HG02870 (cell line): ENCODE results near the gene DAZL.

Source experiments
- ATAC-seq: cut with Tn5 transposase; IDR thresholded peaks from one replicate; pipeline ENCODE4 v1.9.1; 2021; ENCODE audit warnings: mild to moderate bottlenecking, moderate library complexity; ENCODE audit not compliant: unreplicated experiment

The DAZL gene

DNA sequence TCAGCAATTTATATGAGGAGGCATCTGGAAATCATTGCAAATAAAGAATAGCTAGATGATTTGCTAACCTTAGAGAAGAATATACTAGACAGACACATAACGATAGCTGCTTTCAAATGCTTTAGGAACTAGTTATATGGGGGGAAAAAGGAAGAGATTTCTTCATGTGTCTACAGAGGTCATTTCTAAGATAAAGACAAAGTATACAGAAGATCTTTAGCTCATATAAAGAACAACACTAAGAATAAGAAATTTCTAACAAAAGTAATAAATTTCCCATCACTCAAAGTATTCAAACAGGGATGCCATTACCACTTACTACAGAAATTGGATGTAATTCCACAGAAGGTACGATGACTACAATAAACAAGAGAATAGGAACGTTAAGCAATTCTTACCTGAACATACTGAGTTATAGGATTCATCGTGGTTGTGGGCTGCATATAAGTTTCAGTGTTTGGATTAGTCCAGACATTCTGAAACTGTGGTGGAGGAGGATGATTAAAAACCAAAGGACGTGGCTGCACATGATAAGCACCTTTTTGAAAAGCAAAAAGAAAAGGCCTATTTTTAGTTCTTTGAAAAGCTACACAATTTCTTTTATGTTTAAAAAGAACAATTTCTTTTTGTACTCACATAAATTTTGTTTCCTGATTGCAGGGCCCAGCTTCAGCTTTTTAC is 8.7 kb downstream of the DAZL start:
- ATAC-seq, result peak; percentile 78

DNA sequence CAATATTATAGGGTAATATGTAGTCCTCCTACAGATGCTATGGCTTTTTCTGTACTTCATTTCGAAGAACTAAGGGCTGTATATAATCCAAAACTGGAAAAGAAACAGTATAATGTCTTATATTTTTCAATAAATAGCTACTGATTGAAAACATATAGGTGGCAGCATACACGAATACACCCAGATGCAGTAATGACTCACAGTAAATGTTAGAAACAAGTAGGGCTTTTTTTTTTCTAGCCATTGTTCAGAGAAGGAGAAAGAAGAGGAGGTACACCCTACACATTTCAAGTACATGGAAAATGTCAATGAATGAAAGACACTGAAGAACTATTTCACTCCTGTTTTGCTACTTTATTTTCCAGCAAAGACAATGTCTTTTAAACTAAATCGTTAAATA is 9.4 kb downstream of the DAZL start:
- ATAC-seq, result no peak

DNA sequence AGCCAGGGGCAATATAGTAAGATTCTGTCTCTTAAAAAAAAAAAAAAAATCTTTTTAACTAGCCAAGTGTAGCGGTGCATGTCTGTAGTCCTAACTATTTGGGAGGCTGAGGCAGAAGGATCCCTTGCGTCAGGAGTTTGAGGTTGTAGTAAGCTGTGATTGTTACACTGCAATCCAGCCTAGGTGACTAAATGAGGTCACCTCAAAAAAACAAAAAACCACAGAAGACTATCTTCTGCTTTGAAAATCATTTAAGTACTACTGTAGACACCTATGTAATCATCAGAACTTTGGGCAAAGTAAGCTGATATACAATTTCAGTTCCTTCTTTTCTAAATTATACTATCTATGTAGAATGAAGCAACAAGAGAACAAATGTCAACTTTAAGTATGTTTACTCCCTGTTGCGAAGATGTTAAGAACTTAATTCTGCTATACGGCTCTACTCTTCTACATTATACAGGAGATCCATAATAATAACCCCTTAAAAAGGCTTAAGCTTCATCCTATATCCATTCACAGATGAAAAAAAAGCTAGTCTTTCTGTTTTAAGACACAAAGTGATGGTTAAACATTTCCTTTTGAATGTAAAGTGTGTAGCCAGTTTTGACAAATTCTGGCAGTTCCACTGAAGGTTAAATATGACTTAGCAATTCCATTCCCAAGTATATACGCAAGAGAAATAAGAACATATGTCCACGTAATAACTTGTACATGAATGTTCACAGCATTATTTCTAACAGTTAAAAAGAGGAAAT is 15.2 kb downstream of the DAZL start:
- ATAC-seq, result peak; percentile 98

DNA sequence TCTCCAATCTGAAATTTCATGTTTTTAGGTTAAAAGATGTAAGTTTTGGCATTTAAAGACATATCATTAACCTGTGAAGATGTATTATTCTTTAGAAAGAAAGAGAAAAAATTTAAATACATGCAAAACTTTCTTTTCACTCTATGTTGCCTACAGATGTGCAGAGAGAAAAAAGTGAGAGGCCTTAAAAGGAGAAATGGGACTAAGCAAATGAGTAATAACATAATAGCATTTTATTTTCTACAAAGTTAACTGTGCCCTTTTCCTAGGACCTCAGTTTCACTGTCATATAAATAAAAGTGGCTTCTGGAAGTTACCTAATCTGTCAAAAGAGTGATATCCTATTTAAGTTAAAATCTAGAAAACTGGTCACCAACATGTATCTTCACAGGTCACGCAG is 16.1 kb downstream of the DAZL start:
- ATAC-seq, result no peak

DNA sequence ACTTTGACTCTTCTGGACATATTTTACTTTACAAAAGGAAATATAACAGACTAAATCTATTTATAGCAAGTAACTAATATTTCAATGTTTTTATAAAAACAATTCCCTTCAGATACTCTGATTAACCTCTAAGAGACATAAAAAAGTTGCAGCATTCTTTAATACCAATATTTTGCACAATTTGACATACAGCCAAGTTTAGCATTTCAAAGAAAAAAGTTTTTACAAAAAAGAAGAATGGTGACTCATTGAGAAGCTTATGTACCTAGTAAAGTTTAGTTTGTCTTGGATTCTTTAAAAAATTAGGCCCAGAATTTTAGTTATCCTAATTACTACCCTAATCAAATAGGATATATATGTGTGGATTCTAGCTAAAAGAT is 17.6 kb downstream of the DAZL start:
- no peak for ATAC-seq

DNA sequence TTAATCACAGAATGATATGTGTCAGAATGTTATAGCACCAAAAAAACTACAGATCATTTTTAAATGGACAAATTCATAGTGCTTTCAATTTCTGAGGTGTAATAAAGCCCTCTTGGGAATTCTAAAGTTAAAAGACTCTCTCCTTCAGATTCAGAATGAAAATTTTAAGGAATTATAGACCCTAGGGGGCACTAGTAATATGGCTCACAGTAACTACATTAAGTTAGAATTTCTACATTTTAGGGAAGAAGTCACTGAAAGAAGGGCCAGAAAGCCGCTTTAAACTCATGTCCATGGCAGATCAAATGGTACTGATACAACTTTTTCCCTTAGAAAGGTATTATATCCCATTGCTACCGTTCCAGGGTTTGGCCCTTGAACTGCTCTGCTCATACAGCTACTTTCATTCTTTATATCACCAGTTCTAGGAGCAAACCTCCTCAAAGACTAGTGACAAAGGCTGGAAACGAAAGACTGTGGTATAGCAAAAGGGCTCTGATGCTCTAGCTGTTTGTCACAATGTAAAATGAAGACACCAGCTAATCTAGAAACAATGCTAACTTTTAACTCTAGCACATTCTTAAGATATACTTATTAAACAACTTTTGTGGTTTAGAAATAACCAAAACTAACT is 18.1 kb downstream of the DAZL start:
- ATAC-seq, result no peak

DNA sequence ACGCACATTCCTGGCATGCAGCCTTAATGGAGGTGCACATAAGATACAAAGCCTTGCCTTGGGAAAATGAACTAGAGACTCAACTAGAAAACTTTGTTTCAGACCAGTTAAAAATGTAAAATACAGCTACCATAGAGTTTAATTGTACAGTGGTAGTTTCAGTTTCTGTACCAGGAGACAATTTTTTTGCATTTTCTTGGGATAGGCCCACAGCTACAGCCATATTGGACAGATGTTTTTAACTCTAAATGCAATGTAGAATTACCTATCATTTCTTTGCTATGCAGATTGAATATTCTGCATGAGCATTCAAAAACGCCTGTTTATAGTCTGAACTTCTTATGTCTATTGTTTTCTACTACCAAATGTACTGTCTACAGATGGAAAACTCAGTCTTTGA is 20.3 kb downstream of the DAZL start:
- ATAC-seq, result no peak

DNA sequence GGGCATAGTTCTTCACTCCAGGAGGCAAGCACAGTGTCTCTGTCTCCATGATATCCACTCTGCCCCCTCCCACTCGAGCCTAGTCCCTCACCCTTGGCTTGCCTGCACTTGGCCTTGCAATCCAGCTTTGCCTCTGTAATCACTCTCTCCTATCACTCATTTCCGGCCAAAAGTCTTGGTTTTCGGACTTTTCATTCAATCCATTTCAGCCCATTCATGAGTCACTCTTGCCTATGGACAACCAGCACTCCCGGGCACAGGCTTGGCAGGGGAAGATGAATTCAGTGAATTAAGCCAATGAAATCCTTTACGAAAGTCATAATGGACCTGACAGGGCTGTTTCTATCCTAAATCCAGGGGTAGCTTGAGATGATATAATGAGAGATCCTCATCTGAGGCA is 21.7 kb downstream of the DAZL start:
- ATAC-seq, result no peak

DNA sequence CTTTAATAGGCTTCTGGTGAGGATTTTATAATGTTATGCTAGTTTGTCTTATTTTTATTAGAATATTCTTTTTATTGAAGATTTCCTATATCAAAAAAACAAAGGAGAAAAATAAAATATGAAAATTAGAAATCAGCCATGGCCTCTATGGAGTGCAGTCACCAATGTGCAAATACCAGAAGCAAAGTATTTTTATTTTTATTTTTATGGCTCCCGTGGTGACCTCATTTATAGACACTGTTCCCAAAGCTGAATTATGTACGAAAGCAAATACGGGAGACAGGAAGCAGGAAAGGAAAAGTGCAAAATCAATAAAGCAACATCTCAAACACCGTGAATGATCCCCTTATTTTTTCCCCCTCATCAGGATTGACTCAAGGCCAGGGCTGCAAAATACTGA is 35.1 kb downstream of the DAZL start:
- no peak for ATAC-seq

DNA sequence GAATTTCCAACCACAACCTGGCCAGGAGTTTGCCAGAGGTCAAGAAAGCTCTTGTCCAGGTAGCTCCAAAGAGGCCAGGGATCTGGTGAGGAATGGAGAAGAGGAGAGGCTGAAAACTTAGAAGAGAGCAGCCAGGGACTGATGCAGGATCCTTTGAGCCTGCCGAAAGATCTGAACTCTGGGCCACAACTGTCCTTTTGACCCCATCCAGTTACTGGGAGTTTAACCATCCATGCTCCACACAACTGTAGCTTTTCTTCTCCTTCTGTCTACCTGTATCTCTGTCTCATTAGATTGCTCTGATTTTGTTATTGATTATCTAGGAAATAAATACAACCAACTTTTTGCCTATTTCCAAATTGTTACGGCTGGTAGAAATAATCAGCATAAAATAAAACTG is 36.7 kb downstream of the DAZL start:
- no peak for ATAC-seq

DNA sequence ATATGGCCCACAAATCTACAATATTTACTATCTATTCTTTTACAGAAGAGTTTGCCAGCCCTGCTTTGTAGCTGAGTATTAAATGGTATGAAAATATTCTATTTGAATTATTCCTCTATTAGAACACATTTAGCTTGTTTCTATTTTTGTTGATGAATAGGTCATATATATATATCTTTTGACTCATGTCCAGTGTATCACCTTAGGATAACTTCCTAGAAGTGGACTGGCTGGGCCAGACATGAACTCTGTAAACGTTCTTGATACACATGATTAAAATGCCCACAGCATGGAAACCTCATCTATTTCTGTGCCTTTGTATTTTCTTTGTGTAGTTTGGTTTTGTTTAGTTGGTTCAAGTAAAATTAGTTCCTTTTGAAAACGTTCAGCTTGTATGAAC is 37.1 kb downstream of the DAZL start:
- ATAC-seq, result no peak

DNA sequence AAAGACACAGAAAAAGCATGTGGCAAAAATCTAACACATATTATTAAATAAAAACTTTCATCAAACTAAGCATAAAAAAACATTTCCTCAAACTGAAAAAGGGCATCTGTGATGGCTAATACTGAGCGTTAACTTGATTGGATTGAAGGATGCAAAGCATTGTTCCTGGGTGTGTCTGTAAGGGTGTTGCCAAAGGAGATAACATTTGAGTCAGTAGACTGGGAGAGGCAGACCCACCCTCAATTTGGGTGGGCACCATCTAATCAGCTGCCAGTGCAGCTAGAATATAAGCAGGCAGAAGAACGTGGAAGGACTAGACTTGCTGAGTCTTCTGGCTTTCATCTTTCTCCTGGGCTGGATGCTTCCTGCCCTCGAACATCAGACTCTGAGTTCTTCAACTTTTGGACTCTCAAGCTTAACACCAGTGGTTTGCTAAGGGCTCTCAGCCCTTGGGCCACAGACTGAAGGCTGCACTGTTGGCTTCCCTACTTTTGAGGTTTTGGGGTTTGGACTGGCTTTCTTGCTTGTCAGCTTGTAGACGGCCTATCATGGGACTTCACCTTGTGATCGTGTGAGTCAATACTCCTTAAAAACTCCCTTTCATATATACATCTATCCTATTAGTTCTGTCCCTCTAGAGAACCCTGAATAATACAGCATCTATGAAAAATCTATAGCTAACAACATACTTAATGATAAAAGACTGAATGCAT is 45.4 kb downstream of the DAZL start:
- ATAC-seq, result no peak

DNA sequence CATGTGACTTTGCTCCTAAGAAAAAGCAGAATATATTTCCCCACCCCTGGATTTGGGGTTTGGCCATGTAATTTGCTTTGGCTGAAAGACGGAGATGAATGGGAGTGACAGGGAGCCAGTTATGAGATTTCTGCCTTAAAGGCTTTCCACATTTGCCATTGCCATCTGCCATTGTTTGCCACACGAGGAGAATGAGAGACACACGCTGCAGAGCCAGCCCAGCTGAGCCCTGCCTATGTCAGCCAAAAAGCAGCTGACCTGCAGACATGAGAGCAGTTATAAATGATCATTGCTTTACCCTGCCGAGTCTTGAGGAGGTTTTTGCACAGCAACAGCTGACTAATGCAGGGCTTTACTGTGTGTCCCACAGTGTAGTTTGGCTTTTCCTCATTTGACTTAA is 51.1 kb downstream of the DAZL start:
- ATAC-seq, result no peak

DNA sequence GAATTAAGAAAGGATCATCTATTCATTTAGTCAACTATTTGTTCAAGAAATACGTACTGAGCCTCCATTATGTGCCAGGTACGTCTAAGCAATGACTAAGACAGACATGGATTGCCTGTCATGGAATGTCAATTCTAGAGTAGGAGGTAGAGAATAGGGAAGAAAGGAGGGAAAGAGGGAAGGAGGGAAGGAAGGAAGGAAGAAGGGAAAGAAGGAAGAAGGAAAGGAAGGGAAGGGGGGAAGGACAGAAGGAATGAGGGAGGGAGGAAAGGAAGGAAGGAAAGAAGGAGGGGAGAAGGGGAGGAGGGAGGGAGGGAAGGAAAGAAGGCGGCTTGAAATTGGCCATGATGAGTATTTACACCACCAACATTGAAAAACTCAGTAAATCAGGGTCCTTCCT is 52.5 kb downstream of the DAZL start:
- no peak for ATAC-seq

DNA sequence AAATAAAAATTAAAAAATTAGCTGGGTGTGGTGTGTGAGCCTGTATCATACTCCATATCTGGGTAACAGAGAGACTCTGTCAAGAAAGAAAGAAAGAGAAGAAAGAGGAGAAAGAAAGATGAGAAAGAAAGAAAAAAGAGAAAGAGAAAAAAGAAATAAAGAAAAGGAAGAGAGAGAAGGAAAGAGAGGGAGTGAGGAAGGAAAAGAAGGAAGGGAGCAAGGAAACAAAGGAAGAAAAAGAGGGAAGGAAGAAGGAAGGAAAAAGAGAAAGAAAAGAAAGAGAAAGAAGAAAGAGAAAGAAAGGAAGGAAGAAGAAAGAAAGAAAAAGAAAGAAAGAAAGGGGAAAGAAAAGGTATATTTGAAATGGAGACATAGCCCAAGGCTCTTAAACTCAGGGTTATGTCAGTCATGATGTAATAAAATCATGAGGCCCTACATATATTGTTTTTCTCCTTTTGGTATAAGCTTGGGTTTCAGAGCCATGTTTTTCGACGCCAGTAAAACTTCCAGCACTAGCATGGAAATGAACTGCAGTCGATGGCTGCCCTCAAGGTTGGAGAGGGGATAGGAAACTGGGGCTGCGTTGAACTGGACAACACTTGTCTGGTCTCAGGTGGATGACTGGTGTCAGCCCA is 53.8 kb downstream of the DAZL start:
- ATAC-seq, result no peak

DNA sequence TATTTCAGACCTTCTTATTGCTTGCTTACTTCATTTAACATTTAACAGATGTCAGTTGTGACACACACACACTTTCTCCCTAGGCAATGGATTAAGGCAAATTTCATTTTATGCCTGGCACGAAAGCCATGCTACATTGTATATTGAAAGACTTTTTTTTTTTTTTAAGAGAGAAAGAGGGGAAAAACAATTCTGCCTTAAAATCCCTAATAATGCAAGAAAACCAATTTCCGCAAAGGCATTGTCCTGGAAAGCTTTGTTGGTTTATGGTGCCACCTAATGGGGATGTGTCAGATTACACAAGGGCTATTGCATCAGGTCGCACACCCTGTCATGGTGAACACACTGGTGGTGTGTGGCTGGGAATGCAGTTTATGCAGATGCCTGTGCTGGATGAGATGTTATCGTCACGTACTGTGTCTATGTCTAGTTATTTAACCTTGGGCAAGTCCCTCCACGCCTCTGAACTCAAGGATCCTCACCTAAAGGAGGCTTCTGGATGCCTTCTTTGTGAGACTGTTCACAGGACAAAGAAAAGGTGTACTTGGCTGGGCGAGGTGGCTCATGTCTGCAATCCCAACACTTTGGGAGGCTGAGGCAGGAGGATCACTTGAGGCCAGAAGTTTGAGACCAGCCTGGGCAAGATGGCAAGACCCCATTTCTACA is 54.4 kb downstream of the DAZL start:
- no peak for ATAC-seq

DNA sequence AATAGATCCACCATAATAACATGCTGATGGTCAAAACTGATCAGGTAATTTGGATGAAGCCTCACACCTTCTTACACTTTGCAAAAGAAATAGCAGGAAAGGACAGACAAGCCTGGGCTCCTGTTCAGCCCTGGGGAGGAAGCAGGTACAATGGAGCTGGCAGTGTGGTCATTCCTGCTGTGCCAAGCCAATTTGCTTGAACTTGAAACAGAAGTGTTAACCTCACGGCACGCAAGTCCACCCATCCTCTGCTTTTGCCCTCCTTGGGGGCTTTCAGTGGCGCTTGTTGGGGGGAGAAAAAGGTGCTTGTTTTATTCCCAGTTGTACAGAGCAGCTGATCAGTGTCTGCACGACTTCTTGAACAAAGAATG is 54.9 kb downstream of the DAZL start:
- ATAC-seq, result no peak

DNA sequence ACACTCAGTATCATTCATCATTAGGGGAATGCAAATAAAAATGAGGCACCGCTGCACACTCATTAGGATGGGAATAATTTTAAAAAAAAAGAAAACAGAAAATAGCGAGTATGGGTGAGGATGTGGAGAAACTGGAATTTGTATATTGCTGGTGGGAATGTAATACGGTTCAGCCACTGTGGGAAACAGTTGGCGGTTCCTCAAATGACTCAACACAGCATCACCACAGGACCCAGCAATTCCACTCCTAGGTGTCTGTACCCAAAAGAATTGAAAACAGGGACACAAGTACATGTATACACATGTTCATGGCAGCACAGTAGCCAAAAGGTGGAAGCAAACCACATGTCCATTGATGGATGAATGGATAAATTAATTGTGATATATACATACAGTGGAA is 56.5 kb downstream of the DAZL start:
- no peak for ATAC-seq

DNA sequence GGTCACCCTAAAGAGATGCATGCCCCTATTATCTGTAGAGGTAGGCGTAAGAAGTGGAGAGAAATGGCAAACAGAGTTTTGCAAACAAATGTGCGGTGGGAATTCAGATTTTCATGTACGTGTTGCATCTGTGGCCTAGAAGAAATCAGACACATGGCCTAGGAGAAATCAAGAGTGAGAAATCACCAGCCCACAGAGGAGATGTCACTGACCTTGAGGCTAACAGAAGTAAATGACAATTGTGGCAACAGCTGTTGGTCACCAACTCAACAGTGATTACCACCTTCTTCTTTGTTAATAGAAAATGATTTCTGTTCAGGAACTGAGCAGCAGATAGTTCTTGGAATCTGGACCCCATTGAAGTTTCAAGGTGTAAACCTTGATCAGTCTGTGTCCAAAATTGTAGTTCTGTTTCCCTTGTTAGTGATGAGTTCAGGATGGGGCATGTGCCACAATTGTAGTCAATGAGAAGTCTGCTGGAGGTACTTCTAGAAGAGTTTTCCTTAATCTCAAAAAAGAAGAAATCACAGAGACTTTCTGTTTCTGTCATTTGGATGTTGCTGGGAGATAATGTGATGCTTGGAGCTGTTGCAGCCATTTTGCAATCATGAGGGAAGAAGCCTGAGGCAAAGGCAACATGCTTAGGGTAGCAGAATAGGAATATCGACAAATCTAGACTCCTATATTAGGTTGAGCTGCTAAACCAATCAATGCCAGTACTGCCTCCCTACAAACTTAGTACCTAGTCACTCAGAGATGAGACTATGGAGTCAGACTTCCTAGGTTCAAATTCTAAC is 57.5 kb downstream of the DAZL start:
- ATAC-seq, result no peak
